ENCODE measurements around the gene GSN.

- no peak for TF ChIP-seq POLR2A (IDR thresholded peaks at IDR 0.05)
- TF ChIP-seq CTCF (IDR thresholded peaks at IDR 0.05), result no peak
- no peak for TF ChIP-seq POLR2AphosphoS5 (IDR thresholded peaks at IDR 0.05; ENCODE audit: insufficient read depth in 1 of 2, low read depth in 1 of 2)
Observed at GRCh38 chr9:121336665-121337064, 68.7 kb downstream of the GSN start.

All from vagina (tissue), 2 donors.